ENCODE data around the gene C12orf43.

C12orf43 gene

GRCh38 chr12:121026274-121027045, 10.2 kb upstream of the C12orf43 start:
- DNase-seq = no peak

GRCh38 chr12:121025442-121026226, 9.3 kb upstream of the C12orf43 start:
- no peak for DNase-seq

- no peak for DNase-seq
Measured at GRCh38 chr12:121023799-121024198, 7.5 kb upstream of the C12orf43 start.

GRCh38 chr12:121022713-121023112, 6.4 kb upstream of the C12orf43 start:
- DNase-seq = no peak

GRCh38 chr12:121021754-121022153, 5.5 kb upstream of the C12orf43 start:
- DNase-seq = no peak

GRCh38 chr12:121018860-121019617, 2.8 kb upstream of the C12orf43 start:
- DNase-seq = no peak

GRCh38 chr12:121017966-121018491, 1.7 kb upstream of the C12orf43 start:
- no peak for DNase-seq

GRCh38 chr12:121013715-121014114, 2.6 kb downstream of the C12orf43 start:
- no peak for DNase-seq

- DNase-seq = no peak
Measured at GRCh38 chr12:121011820-121012219, 4.5 kb downstream of the C12orf43 start.

GRCh38 chr12:121010860-121011259, 5.4 kb downstream of the C12orf43 start:
- DNase-seq = no peak

- DNase-seq = peak; percentile 45
Measured at GRCh38 chr12:121009741-121010140, 6.5 kb downstream of the C12orf43 start.

- no peak for DNase-seq
Measured at GRCh38 chr12:121008347-121009098, 7.8 kb downstream of the C12orf43 start.

- peak; percentile 19 for DNase-seq
Measured at GRCh38 chr12:121005346-121005815, 10.9 kb downstream of the C12orf43 start.

- DNase-seq = no peak
Measured at GRCh38 chr12:121004253-121004815, 12.0 kb downstream of the C12orf43 start.

- no peak for DNase-seq
Measured at GRCh38 chr12:121003650-121004049, 12.6 kb downstream of the C12orf43 start.

- no peak for DNase-seq
Measured at GRCh38 chr12:121001841-121002483, 14.3 kb downstream of the C12orf43 start.

GRCh38 chr12:121001060-121001459, 15.2 kb downstream of the C12orf43 start:
- DNase-seq = no peak

GRCh38 chr12:121000530-121000929, 15.8 kb downstream of the C12orf43 start:
- DNase-seq = no peak

GRCh38 chr12:120999191-121000120, 16.8 kb downstream of the C12orf43 start:
- DNase-seq = no peak

- no peak for DNase-seq
Measured at GRCh38 chr12:120998435-120998834, 17.9 kb downstream of the C12orf43 start.

Measured in NCI-H1105 treated with DMSO at 0.1 percent for 48 hours (cell line).